GM21447 (cell line): ENCODE results near the gene ZBTB46.

Source experiments
- ATAC-seq: cut with Tn5 transposase; IDR thresholded peaks from one replicate; pipeline ENCODE4 v1.9.1; 2021; ENCODE audit not compliant: unreplicated experiment

Gene ZBTB46

GRCh38 chr20:63697357-63697867, 133.7 kb downstream of the ZBTB46 start:
- ATAC-seq, result no peak

GRCh38 chr20:63696628-63697356, 134.3 kb downstream of the ZBTB46 start, which contains the start of gene TNFRSF6B:
Gene TNFRSF6B, plus strand, starts transcription at chr20:63696652. Its CDS starts 116 bp downstream, at chr20:63696768.
- ATAC-seq, result no peak

GRCh38 chr20:63696306-63696627, 134.8 kb downstream of the ZBTB46 start:
- ATAC-seq, result no peak

- ATAC-seq, result no peak
Measured at GRCh38 chr20:63695424-63696305, 135.4 kb downstream of the ZBTB46 start.

GRCh38 chr20:63694584-63695423, 136.3 kb downstream of the ZBTB46 start:
- ATAC-seq, result no peak

GRCh38 chr20:63693733-63694583, 137.1 kb downstream of the ZBTB46 start:
- no peak for ATAC-seq
